EH (cell line): ENCODE results near the gene KCNC2.

Experiments
- DNase-seq: peaks from one replicate; pipeline ENCODE4 v3.0.0-alpha.2; 2015; ENCODE audit warnings: low read depth

KCNC2 gene

GRCh38 chr12:75058228-75058627 is 151.4 kb downstream of the KCNC2 start:
- no peak for DNase-seq

GRCh38 chr12:75048767-75049166 is 160.9 kb downstream of the KCNC2 start:
- DNase-seq = no peak

- DNase-seq = no peak
These were observed 161.6 kb downstream of the KCNC2 start for GRCh38 chr12:75047885-75048525.

GRCh38 chr12:75042125-75042524 is 167.5 kb downstream of the KCNC2 start:
- DNase-seq = no peak

GRCh38 chr12:75041472-75041871 is 168.2 kb downstream of the KCNC2 start:
- DNase-seq = no peak

- no peak for DNase-seq
These were observed 189.5 kb downstream of the KCNC2 start for GRCh38 chr12:75020068-75020557.

- DNase-seq = no peak
These were observed 198.5 kb downstream of the KCNC2 start for GRCh38 chr12:75011120-75011519.

GRCh38 chr12:75007133-75007532 is 202.5 kb downstream of the KCNC2 start:
- no peak for DNase-seq

GRCh38 chr12:75000120-75000519 is 209.5 kb downstream of the KCNC2 start:
- DNase-seq = no peak

GRCh38 chr12:74999474-74999873 is 210.2 kb downstream of the KCNC2 start:
- DNase-seq = no peak
